HCT116 (cell line): Measurements from ENCODE around the gene SCNN1B.
"Not testable (repeated sequence)": the region's sequence is repeated elsewhere in the genome, so short reads cannot be mapped to it uniquely, and the experiment has no call there.

Source experiments
- EZH2 ChIP-seq: fragments of 200-600 bp; sonication (generic); IDR thresholded peaks from 2 replicates; pipeline ENCODE4 v1.6.1; 2017; ENCODE audit warnings: antibody characterized with exemption, mixed run types
- EZH2phosphoT487 ChIP-seq: fragments of 200-600 bp; IDR thresholded peaks from 2 replicates; pipeline ENCODE4 v1.6.1; 2018; ENCODE audit warnings: antibody characterized with exemption, borderline replicate concordance
- JUND ChIP-seq: IDR thresholded peaks from 2 replicates; pipeline ENCODE4 v1.6.1; 2012
- POLR2A ChIP-seq: IDR thresholded peaks from 2 replicates; pipeline ENCODE4 v1.7.0; 2011; ENCODE audit warnings: borderline replicate concordance; ENCODE audit not compliant: insufficient read depth, insufficient read length; ENCODE audit errors: extremely low read depth
- YY1 ChIP-seq: IDR thresholded peaks from 2 replicates; pipeline ENCODE4 v1.6.1; 2011; ENCODE audit warnings: low read length, low read depth, moderate library complexity, mild to moderate bottlenecking; ENCODE audit not compliant: insufficient replicate concordance; ENCODE audit errors: extremely low read depth
- ZFX ChIP-seq: fragments of 450-650 bp; IDR thresholded peaks from 2 replicates; pipeline ENCODE4 v1.6.1; 2017
- ZNF274 ChIP-seq: fragments of 200-500 bp; sonication (Bioruptor generic); IDR thresholded peaks from 2 replicates; pipeline ENCODE4 v1.6.1; 2014; ENCODE audit warnings: mild to moderate bottlenecking, low read depth, low read length, inconsistent platforms
- TF ChIP-seq, protein P1 (sequence below): IDR thresholded peaks from 2 replicates; pipeline ENCODE4 v1.6.1; 2012; ENCODE audit warnings: low read depth
- TF ChIP-seq, protein P2 (sequence below), 3 experiments: fragments of 200-600 bp in 1 of 3; sonication (generic) in 1 of 3; IDR thresholded peaks in 2 of 3; conservative IDR thresholded peaks in 1 of 3; 2 replicates each; pipeline ENCODE4 v1.5.1; 2012 to 2017; ENCODE audit warnings: low read depth in 2 of 3, low read length in 2 of 3, antibody characterized with exemption in 1 of 3, borderline replicate concordance in 1 of 3, control low read depth in 1 of 3, mild to moderate bottlenecking in 1 of 3, mixed read lengths in 1 of 3, mixed run types in 1 of 3, moderate library complexity in 1 of 3; ENCODE audit not compliant: insufficient read depth in 1 of 3
- TF ChIP-seq, protein P3 (sequence below): IDR thresholded peaks from 2 replicates; pipeline ENCODE4 v1.6.1; 2012
- TF ChIP-seq, protein P4 (sequence below): IDR thresholded peaks from 2 replicates; pipeline ENCODE4 v1.6.1; 2011; ENCODE audit warnings: mild to moderate bottlenecking, low read length, moderate library complexity; ENCODE audit not compliant: insufficient replicate concordance; ENCODE audit errors: extremely low read depth

DNA sequence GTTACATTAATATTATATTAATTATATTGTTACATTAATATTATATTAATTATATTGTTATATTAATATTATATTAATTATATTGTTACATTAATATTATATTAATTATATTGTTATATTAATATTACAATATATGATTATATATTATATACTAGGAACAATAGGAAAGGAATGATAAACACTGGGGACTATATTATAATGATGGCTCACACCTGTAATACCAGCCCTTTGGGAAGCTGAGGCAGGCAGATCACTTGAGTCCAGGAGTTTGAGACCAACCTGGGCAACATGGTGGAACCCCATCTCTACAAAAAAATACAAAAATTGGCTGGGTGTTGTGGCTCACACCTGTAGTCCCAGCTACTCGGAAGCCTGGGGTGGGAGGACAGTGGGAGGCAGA lies 48.5 kb upstream of the SCNN1B start:
- TF ChIP-seq, protein P1, sequence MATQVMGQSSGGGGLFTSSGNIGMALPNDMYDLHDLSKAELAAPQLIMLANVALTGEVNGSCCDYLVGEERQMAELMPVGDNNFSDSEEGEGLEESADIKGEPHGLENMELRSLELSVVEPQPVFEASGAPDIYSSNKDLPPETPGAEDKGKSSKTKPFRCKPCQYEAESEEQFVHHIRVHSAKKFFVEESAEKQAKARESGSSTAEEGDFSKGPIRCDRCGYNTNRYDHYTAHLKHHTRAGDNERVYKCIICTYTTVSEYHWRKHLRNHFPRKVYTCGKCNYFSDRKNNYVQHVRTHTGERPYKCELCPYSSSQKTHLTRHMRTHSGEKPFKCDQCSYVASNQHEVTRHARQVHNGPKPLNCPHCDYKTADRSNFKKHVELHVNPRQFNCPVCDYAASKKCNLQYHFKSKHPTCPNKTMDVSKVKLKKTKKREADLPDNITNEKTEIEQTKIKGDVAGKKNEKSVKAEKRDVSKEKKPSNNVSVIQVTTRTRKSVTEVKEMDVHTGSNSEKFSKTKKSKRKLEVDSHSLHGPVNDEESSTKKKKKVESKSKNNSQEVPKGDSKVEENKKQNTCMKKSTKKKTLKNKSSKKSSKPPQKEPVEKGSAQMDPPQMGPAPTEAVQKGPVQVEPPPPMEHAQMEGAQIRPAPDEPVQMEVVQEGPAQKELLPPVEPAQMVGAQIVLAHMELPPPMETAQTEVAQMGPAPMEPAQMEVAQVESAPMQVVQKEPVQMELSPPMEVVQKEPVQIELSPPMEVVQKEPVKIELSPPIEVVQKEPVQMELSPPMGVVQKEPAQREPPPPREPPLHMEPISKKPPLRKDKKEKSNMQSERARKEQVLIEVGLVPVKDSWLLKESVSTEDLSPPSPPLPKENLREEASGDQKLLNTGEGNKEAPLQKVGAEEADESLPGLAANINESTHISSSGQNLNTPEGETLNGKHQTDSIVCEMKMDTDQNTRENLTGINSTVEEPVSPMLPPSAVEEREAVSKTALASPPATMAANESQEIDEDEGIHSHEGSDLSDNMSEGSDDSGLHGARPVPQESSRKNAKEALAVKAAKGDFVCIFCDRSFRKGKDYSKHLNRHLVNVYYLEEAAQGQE, result not testable (repeated sequence)
- not testable (repeated sequence) for TF ChIP-seq ZFX, POLR2A, EZH2, ZNF274, YY1, JUND, EZH2phosphoT487
- TF ChIP-seq, protein P2, sequence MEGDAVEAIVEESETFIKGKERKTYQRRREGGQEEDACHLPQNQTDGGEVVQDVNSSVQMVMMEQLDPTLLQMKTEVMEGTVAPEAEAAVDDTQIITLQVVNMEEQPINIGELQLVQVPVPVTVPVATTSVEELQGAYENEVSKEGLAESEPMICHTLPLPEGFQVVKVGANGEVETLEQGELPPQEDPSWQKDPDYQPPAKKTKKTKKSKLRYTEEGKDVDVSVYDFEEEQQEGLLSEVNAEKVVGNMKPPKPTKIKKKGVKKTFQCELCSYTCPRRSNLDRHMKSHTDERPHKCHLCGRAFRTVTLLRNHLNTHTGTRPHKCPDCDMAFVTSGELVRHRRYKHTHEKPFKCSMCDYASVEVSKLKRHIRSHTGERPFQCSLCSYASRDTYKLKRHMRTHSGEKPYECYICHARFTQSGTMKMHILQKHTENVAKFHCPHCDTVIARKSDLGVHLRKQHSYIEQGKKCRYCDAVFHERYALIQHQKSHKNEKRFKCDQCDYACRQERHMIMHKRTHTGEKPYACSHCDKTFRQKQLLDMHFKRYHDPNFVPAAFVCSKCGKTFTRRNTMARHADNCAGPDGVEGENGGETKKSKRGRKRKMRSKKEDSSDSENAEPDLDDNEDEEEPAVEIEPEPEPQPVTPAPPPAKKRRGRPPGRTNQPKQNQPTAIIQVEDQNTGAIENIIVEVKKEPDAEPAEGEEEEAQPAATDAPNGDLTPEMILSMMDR (IDR thresholded peaks at IDR 0.05 in 2 of 3, conservative IDR thresholded peaks at IDR 0.05 in 1 of 3; ENCODE audit: borderline replicate concordance in 1 of 3, insufficient read depth in 1 of 3, low read depth in 2 of 3, low read length in 2 of 3), result not testable (repeated sequence)
- TF ChIP-seq, protein P3, sequence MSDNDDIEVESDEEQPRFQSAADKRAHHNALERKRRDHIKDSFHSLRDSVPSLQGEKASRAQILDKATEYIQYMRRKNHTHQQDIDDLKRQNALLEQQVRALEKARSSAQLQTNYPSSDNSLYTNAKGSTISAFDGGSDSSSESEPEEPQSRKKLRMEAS, result not testable (repeated sequence)
- TF ChIP-seq, protein P4, sequence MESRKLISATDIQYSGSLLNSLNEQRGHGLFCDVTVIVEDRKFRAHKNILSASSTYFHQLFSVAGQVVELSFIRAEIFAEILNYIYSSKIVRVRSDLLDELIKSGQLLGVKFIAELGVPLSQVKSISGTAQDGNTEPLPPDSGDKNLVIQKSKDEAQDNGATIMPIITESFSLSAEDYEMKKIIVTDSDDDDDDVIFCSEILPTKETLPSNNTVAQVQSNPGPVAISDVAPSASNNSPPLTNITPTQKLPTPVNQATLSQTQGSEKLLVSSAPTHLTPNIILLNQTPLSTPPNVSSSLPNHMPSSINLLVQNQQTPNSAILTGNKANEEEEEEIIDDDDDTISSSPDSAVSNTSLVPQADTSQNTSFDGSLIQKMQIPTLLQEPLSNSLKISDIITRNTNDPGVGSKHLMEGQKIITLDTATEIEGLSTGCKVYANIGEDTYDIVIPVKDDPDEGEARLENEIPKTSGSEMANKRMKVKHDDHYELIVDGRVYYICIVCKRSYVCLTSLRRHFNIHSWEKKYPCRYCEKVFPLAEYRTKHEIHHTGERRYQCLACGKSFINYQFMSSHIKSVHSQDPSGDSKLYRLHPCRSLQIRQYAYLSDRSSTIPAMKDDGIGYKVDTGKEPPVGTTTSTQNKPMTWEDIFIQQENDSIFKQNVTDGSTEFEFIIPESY, result not testable (repeated sequence)
